ENCODE measurements around the gene HAUS8. TPM values are rescaled to one million over a fixed set of nuclear protein-coding genes. Genes with fewer than 3 reads are reported as not detected.

HAUS8 gene
- total and polyA plus RNA-seq, 2 of the 8 experiments (the other 6 are each of a cell fraction or from before 2014, with no cell fraction given), result 18.4 to 23.2 TPM

DNA sequence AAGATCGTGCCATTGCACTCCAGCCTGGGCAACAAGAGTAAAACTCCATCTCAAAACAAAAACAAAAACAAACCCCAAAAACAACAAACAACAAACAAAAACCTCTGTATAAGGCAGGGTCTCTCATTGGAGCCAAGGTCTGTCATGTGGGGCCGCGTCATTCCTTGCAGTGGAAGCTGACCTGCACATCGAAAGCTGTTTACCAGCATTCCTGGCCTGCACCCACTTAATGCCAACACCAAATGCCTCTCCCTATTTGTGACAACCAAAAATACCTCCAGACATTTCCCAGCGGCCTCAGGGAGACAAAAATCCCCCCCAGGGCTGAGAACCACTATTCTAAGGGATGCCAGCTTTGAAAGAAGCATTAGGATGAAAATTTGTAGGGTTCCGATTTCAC, 49.9 kb downstream of the HAUS8 start (continued):
- TF ChIP-seq, protein P1, sequence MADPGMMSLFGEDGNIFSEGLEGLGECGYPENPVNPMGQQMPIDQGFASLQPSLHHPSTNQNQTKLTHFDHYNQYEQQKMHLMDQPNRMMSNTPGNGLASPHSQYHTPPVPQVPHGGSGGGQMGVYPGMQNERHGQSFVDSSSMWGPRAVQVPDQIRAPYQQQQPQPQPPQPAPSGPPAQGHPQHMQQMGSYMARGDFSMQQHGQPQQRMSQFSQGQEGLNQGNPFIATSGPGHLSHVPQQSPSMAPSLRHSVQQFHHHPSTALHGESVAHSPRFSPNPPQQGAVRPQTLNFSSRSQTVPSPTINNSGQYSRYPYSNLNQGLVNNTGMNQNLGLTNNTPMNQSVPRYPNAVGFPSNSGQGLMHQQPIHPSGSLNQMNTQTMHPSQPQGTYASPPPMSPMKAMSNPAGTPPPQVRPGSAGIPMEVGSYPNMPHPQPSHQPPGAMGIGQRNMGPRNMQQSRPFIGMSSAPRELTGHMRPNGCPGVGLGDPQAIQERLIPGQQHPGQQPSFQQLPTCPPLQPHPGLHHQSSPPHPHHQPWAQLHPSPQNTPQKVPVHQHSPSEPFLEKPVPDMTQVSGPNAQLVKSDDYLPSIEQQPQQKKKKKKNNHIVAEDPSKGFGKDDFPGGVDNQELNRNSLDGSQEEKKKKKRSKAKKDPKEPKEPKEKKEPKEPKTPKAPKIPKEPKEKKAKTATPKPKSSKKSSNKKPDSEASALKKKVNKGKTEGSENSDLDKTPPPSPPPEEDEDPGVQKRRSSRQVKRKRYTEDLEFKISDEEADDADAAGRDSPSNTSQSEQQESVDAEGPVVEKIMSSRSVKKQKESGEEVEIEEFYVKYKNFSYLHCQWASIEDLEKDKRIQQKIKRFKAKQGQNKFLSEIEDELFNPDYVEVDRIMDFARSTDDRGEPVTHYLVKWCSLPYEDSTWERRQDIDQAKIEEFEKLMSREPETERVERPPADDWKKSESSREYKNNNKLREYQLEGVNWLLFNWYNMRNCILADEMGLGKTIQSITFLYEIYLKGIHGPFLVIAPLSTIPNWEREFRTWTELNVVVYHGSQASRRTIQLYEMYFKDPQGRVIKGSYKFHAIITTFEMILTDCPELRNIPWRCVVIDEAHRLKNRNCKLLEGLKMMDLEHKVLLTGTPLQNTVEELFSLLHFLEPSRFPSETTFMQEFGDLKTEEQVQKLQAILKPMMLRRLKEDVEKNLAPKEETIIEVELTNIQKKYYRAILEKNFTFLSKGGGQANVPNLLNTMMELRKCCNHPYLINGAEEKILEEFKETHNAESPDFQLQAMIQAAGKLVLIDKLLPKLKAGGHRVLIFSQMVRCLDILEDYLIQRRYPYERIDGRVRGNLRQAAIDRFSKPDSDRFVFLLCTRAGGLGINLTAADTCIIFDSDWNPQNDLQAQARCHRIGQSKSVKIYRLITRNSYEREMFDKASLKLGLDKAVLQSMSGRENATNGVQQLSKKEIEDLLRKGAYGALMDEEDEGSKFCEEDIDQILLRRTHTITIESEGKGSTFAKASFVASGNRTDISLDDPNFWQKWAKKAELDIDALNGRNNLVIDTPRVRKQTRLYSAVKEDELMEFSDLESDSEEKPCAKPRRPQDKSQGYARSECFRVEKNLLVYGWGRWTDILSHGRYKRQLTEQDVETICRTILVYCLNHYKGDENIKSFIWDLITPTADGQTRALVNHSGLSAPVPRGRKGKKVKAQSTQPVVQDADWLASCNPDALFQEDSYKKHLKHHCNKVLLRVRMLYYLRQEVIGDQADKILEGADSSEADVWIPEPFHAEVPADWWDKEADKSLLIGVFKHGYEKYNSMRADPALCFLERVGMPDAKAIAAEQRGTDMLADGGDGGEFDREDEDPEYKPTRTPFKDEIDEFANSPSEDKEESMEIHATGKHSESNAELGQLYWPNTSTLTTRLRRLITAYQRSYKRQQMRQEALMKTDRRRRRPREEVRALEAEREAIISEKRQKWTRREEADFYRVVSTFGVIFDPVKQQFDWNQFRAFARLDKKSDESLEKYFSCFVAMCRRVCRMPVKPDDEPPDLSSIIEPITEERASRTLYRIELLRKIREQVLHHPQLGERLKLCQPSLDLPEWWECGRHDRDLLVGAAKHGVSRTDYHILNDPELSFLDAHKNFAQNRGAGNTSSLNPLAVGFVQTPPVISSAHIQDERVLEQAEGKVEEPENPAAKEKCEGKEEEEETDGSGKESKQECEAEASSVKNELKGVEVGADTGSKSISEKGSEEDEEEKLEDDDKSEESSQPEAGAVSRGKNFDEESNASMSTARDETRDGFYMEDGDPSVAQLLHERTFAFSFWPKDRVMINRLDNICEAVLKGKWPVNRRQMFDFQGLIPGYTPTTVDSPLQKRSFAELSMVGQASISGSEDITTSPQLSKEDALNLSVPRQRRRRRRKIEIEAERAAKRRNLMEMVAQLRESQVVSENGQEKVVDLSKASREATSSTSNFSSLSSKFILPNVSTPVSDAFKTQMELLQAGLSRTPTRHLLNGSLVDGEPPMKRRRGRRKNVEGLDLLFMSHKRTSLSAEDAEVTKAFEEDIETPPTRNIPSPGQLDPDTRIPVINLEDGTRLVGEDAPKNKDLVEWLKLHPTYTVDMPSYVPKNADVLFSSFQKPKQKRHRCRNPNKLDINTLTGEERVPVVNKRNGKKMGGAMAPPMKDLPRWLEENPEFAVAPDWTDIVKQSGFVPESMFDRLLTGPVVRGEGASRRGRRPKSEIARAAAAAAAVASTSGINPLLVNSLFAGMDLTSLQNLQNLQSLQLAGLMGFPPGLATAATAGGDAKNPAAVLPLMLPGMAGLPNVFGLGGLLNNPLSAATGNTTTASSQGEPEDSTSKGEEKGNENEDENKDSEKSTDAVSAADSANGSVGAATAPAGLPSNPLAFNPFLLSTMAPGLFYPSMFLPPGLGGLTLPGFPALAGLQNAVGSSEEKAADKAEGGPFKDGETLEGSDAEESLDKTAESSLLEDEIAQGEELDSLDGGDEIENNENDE (IDR thresholded peaks at IDR 0.05; ENCODE audit: insufficient replicate concordance, low read length), result no peak
- TF ChIP-seq SRF (IDR thresholded peaks at IDR 0.05; ENCODE audit: low read depth, low read length), result no peak
- no peak for TF ChIP-seq HDAC2 (IDR thresholded peaks at IDR 0.05; ENCODE audit: borderline replicate concordance in 1 of 2, low read depth in 2 of 2, low read length in 2 of 2)
- TF ChIP-seq PHF8 (conservative IDR thresholded peaks at IDR 0.05; ENCODE audit: low read depth, low read length), result no peak
- TF ChIP-seq SIN3A (conservative IDR thresholded peaks at IDR 0.05 in 1 of 2, IDR thresholded peaks at IDR 0.05 in 1 of 2; ENCODE audit: low read depth in 1 of 2, low read length in 2 of 2), result no peak
- TF ChIP-seq SP2 (IDR thresholded peaks at IDR 0.05; ENCODE audit: low read length), result no peak
- no peak for TF ChIP-seq RBBP5 (IDR thresholded peaks at IDR 0.05; ENCODE audit: borderline replicate concordance, low read depth, low read length)
- no peak for TF ChIP-seq JUN (IDR thresholded peaks at IDR 0.05; ENCODE audit: low read depth, low read length)
- no peak for TF ChIP-seq TBP (IDR thresholded peaks at IDR 0.05; ENCODE audit: low read depth, low read length)
- TF ChIP-seq POLR2A (IDR thresholded peaks at IDR 0.05; ENCODE audit: control extremely low read depth in 1 of 2, low read depth in 2 of 2, low read length in 2 of 2), result no peak
- no peak for TF ChIP-seq BCL11A (IDR thresholded peaks at IDR 0.05; ENCODE audit: low read depth in 2 of 2, low read length in 2 of 2)
- no peak for TF ChIP-seq SAP30 (IDR thresholded peaks at IDR 0.05; ENCODE audit: insufficient read depth, insufficient replicate concordance, low read length)

Measured in H1 (cell line).